HG03064 (cell line): ENCODE data around the gene PSG1.
"Not testable (repeated sequence)": the region's sequence is repeated elsewhere in the genome, so short reads cannot be mapped to it uniquely, and the experiment has no call there.

Experiments used
- ATAC-seq: cut with Tn5 transposase; IDR thresholded peaks from one replicate; pipeline ENCODE4 v1.9.1; 2021; ENCODE audit warnings: low read depth; ENCODE audit not compliant: unreplicated experiment

The PSG1 gene

DNA sequence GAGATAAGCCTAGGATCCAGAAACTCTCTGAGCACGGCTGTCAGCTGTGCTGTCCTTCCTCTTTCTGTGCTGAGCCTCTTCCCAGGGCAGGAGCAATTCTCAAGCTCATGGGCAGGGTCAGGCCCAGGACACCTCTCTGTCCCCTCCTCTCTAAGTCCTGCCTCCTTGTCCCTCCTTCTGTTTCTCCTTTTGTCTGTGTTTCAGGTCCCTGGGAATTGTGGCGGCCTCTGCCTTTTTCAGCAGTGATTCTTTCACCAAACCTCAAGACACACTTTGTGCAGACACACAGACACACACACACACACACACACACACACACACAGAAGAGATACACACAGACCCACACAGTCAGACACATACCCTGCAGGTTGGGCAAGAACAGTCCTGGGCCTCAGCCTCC is at the start of gene PSG1:
TSS of gene PSG1 (minus strand) at position 101 of the 400 bp plus-strand sequence. CDS start 132 bp downstream, outside the sequence.
- ATAC-seq = no peak

GRCh38 chr19:42928896-42929295 is 49.4 kb upstream of the PSG1 start:
- ATAC-seq = no peak

GRCh38 chr19:42926781-42927180 is 47.3 kb upstream of the PSG1 start:
- no peak for ATAC-seq

DNA sequence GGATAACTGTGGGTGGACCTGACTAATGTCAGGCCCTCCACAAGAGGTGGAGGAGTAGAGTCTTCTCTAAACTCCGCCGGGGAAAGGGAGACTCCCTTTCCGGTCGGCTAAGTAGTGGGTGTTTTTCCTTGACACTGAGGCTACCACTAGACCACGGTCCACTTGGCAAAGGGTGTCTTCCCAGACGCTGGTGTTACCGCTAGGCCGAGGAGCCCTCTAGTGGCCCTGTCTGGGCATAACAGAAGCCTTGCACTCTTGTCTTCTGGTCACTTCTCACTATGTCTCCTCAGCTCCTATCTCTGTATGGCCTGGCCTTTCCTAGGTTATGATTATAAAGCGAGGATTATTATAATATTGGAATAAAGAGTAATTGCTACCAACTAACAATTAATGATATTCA is 43.6 kb upstream of the PSG1 start:
- not testable (repeated sequence) for ATAC-seq

- ATAC-seq = not testable (repeated sequence)
Measured at GRCh38 chr19:42920971-42921370, 41.5 kb upstream of the PSG1 start.

GRCh38 chr19:42919757-42920079 is 40.2 kb upstream of the PSG1 start:
- no peak for ATAC-seq

DNA sequence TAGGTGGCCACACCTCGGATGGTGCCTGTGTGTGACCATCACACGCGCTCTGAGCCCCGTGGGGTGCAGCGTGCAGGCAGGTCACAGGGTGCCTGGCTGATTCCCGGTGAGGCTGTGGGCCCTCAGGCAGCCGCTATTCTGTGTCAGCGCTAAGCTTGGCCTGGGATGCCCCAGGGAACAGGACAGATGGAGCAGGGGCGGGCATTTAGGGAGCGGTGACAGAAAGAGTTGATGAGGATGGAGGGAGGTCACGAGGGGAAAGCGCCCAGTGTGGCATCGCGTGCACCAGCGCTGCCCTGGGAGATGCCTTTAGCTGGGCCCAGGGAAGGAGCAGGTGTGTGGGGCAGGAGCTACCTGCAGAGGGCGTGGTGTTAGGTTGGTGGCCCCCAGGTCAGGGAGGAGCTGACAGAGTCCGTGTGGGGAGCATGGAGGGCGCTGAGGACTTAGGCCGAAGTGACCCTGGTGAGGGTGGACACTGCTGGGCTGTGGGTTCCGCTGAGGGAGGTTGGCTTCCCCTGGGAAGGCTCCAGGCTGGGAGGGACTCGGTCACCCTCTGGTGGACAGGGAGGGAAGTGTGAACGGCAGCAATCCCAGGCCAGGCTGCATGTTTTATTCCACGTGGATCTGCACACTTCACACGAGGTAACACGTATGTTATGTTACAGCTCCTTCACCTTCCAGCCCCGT is 39.7 kb upstream of the PSG1 start:
- ATAC-seq = not testable (repeated sequence)

DNA sequence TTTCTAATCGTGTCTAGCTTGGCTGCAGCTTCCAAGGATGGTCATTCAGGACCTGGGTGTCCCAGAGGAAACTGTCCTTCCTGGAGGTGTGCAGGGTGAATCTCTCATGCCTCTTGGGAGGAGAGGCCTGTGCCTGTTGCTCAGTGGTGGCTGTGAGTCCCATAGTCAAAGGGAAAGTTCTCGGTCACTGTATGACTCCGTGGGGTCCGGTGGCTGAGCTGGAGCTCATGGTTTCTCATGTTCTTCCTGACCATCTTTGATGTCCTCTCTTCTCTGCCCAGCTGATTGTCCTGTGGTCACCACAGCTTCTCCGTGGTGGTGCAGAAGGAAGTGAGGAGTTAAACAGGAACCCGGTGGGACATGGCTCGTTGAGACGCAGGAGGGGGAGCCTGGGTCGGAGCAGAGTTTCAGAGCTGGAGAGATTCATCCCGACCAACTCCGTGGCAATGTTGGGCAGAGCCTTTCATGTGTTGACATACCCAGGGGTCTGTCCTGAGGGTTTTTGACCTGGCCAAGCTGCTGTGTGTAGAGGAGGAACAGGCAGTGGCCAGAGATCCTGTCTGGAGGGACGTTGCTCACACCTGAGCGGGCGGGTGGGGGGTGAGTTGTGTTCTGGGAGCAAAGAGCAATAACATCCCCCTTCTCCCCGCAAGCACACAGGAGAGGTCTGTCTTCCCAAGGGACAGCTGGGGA is 39.0 kb upstream of the PSG1 start:
- not testable (repeated sequence) for ATAC-seq

GRCh38 chr19:42917634-42918033 is 38.1 kb upstream of the PSG1 start, which contains the start of gene PSG6:
Gene PSG6 (minus strand): TSS chr19:42917894. CDS start chr19:42917792, 102 bp downstream.
- ATAC-seq = not testable (repeated sequence)

DNA sequence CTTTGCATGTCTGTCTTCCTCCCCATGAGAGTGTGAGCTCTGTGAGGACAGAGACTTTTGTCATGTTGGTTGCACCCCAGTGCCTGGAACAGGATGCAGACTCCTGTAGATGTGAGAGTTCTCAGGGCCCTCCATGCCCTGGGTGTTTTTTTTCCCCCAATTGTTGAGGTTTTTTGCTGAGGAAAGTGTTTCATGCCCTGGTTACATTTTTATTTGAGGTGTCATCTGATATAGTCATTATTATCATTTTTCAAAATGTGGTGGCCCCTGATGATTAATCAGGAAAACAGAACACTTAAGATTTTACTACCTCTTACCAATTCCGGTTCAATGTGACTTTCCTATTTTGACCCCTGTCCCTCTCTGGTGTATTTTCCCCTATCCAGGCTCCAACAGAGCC is 37.4 kb upstream of the PSG1 start:
- not testable (repeated sequence) for ATAC-seq

DNA sequence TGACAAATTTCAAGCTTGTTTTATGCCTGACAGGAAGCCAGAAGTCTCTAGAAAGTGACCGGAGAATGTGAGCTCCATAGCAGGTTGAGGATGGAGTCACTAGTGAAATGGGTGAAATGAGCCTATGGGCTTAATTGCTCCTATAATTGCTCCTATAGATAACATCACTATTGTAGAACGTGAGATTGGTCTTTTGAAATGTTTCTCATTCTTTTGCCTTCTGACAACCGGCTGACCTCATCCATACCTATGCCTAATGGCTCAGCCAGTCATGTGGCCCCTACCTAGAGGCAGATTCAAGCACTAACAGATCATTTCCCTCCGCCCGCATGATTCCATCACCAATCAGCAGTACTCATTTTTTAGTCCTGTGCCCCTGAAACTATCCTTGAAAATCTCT is 34.0 kb upstream of the PSG1 start:
- not testable (repeated sequence) for ATAC-seq

DNA sequence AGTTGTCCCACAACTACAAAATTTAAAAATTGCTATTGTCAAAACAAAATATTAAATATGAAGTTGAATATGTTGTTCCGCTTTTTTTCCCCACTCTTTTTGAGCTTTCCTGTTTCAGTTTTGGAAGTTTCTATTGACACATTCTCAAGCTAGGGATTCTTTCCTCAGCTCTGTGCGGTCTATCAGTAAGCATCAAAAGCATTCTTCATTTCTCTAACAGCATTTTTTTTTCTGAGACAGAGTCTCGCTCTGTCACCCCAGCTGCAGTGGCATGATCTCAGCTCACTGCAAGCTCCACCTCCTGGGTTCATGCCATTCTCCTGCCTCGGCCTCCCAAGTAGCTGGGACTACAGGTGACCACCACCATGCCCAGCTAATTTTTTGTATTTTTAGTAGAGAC is 33.4 kb upstream of the PSG1 start:
- not testable (repeated sequence) for ATAC-seq

DNA sequence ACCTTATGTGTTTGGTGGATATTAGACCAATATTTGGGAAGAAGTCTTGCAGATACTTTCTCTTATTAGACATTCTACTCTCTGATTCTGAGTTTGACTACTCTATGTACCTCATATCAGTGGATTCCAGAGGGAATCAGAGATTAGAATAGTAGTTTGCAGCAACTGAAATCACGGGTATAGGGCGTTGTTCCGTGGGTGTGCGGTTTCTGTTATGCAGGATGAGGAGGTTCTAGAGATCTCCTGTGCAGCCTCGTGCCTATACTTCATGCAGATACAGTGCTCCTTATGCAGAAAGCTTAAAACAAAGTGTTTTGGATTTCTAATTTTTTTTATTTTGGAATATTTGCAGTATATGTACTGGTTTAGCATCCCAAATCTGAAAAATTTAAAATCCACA is 32.2 kb upstream of the PSG1 start:
- not testable (repeated sequence) for ATAC-seq

- ATAC-seq = not testable (repeated sequence)
Measured at GRCh38 chr19:42906162-42906561, 26.6 kb upstream of the PSG1 start.

GRCh38 chr19:42900561-42900960 is 21.0 kb upstream of the PSG1 start:
- ATAC-seq = not testable (repeated sequence)

- not testable (repeated sequence) for ATAC-seq
Measured at GRCh38 chr19:42899674-42900073, 20.2 kb upstream of the PSG1 start.

GRCh38 chr19:42899110-42899509 is 19.6 kb upstream of the PSG1 start:
- not testable (repeated sequence) for ATAC-seq

DNA sequence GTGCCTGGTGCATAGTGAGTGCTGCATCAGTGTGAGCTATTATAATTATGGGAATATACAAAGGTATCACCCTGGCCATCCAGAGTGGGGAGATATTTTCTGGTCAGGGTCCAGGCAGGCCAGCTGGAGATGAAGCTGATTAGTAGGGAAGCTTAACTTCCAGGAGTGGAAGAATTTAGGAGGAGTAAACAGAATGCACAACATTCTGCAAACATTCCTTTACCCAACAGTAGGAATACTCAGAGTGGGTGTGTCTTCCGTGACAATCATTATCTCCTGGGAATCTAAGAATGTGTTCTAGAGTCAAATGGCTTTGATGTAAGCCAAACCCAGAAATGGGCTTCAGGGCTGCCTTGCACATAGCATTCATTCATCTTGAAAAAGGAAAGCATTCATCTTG is 19.1 kb upstream of the PSG1 start:
- ATAC-seq = not testable (repeated sequence)

- not testable (repeated sequence) for ATAC-seq
Measured at GRCh38 chr19:42897729-42898128, 18.2 kb upstream of the PSG1 start.

DNA sequence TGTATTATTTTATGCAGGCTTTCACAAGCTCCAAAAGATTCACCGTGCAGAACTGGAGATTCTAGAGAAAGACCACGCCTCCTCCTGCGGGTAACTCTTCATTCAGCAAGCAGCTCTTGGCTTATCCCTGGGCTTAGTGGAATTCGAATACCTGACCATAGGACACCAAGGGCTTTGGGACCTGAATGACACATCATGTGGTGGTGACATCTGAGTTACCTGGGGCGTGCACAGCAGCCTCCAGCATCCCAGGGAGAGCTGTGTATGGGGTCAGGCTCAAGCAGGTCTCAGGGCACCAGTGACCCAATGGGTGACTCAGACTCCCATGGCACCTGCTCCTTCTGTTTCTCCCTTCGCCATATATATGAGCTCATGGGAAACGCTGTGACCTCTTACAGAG is 10.9 kb upstream of the PSG1 start:
- not testable (repeated sequence) for ATAC-seq

GRCh38 chr19:42887876-42888445 is 8.4 kb upstream of the PSG1 start:
- not testable (repeated sequence) for ATAC-seq

DNA sequence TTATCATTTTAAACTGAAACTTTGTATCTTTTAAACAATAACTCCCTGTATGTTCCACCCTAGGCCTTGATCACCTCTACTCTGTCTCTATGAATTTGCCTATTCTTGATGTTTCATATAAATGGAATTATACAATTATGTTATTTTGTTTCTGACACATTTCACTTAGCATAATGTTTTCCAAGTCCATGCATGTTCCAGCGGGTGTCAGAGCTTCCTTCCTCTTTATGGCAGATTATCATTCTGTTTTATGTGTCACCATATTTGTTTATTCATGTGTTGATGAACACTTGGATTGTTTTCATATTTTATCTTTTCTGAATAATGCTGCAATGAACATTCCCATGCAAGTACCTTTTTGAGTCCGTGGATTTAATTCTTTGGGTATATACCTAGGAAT is 3.2 kb upstream of the PSG1 start:
- ATAC-seq = not testable (repeated sequence)
